NCI-H2107 (cell line): ENCODE data around the gene ABCC5.
A peak's percentile ranks its signal among the peaks of the same experiment; 100 is the strongest.
"Not testable (repeated sequence)": the region's sequence is repeated elsewhere in the genome, so short reads cannot be mapped to it uniquely, and the experiment has no call there.

Experiments used
- DNase-seq: peaks from one replicate; lab custom pipeline; 2025; lab: John Stamatoyannopoulos, UW

ABCC5 gene

DNA sequence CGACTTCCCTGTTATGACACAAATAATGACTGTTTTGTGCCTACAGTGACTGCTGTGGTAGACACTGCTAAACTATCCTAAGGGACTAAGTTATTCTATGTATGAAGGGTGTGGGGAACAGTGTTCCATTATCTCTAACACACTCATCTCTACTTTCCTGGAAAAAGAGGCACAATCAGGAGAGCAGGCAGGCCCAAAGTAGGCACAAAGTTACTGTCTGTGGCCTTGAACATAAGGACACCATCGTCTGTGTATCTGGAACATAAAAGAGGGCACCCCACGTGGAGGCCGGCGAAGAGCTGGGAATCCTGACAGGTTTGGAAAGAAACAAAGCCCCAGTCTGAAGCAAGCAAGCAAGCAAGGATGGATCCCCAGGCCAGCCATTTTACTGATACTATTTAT is 1.5 kb downstream of the ABCC5 start:
- no peak for DNase-seq

- DNase-seq, result peak; percentile 50
Measured at GRCh38 chr3:184015381-184016019, 2.2 kb downstream of the ABCC5 start.

GRCh38 chr3:184011937-184012889 is 5.5 kb downstream of the ABCC5 start:
- no peak for DNase-seq

DNA sequence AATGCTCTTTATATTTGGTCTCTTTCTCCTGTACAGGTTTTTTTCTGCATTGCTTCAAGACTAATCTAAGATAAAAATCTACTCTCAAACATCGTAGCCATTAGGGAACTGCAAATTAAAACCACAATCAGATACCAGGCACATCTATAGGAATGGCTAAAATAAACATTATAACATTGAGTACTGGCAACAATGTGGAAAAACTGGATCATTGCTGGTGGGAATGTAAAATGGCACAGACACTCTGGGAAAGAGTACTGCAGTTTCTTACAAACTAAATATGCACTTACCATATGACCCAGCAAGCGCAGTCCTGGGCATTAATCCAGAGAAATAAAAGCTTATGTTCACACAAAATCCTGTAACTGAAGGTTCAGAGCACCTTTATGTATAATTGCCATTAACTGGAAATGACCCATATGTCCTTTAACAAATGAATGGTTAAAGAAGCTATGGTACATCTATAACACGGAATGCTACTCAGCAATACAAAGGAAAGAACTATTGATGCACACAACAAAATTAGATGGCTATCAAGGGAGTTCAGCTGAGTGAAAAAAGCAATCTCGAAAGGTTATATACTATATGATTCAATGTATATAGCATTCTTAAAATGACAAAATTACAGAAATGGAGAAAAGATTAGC is 6.3 kb downstream of the ABCC5 start:
- DNase-seq, result no peak

- DNase-seq, result no peak
Measured at GRCh38 chr3:184008161-184008560, 9.5 kb downstream of the ABCC5 start.

DNA sequence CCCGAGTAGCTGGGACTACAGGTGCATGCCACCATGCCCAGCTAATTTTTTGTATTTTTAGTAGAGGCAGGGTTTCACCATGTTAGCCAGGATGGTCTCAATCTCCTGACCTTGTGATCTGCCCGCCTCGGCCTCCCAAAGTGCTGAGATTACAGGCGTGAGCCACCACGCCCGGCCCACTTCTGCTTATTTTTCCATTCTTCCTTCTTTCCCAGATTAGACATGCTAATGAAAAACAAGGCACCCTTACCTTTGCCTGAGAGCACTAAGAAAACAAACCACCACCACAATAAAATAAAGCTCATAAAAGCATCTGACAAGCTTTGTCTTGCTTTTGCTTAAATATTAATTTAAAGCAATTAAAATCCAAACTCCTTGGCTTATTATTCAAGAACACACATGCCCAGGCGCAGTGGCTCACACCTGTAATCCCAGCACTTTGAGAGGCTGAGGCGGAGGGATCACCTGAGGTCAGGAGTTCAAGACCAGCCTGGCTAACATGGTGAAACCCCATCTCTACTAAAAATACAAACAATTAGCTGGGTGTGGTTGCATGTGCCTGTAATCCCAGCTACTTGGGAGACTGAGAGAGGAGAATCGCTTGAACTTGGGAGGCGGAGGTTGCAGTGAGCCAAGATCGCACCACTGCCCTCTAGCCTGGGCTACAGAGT is 10.4 kb downstream of the ABCC5 start:
- DNase-seq, result not testable (repeated sequence)

GRCh38 chr3:184005941-184006507 is 11.7 kb downstream of the ABCC5 start:
- peak; percentile 99 for DNase-seq

DNA sequence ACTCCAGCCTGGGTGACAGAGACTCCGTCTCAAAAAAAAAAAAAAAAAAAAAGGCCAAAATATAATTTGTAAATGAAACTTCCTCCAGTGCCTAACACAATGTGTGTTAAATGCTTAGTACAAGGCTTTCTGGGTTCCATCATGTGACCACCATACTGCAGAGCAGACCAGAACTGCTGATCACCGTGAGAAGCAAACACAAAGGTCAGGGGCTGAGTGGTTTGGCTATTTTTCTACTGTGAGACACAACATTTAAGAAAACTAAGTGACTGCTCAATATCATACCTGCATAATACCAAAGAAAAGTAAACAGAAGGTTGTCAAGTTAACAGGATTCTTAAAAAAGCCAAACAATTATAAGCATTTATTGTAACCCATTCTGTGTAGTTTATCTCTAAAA is 13.2 kb downstream of the ABCC5 start:
- no peak for DNase-seq

GRCh38 chr3:184003187-184003967 is 14.3 kb downstream of the ABCC5 start:
- no peak for DNase-seq

GRCh38 chr3:184002469-184002868 is 15.2 kb downstream of the ABCC5 start:
- no peak for DNase-seq

DNA sequence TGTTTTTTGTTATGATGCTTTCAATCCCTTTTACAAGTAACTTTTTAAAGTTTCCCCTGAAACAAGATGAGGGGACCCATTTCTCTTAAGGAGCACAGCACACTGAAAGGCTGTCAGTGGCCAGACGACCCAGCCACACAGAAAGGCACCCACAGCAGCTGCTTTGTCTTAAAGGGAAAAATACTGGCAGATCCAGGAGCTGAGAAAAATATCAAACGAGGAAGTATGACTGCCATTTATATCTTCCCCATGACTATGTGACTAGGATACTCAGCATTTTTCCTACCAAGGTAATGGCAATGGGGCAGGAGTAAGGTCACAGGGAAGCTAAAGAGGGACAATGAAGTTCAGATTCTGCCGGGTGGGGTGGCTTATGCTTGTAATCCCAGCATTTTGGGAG is 15.9 kb downstream of the ABCC5 start:
- no peak for DNase-seq

GRCh38 chr3:183991403-183991802 is 26.3 kb downstream of the ABCC5 start:
- DNase-seq, result no peak

- DNase-seq, result no peak
Measured at GRCh38 chr3:183988216-183988790, 29.4 kb downstream of the ABCC5 start.

DNA sequence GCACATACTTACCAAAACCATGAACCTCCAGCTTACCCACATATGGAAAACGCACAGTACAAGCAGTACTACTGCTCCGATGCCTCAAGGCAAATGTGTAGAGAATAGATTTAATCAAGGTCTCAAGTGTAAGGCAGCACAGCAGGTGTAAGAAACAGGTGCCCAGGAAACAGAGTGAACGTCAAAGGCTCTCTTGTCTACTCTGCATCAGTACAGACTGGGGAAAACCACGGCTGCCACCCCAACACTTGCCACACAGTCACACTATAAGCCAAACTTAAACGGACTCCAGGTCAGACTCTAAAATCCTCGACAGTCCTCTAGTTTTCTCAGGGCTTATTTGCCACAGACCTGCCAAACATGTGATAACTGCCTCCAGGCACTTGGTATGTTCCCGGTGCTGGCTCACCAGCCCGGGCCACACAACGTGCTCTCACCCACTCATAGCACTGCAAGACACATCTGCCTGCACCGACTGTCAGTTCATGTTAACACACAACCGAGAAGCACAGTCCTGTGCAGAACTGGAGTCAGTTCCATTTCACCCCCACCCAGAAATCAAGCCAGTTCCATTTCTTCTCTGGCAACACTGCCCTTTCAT is 30.6 kb downstream of the ABCC5 start:
- DNase-seq, result no peak

DNA sequence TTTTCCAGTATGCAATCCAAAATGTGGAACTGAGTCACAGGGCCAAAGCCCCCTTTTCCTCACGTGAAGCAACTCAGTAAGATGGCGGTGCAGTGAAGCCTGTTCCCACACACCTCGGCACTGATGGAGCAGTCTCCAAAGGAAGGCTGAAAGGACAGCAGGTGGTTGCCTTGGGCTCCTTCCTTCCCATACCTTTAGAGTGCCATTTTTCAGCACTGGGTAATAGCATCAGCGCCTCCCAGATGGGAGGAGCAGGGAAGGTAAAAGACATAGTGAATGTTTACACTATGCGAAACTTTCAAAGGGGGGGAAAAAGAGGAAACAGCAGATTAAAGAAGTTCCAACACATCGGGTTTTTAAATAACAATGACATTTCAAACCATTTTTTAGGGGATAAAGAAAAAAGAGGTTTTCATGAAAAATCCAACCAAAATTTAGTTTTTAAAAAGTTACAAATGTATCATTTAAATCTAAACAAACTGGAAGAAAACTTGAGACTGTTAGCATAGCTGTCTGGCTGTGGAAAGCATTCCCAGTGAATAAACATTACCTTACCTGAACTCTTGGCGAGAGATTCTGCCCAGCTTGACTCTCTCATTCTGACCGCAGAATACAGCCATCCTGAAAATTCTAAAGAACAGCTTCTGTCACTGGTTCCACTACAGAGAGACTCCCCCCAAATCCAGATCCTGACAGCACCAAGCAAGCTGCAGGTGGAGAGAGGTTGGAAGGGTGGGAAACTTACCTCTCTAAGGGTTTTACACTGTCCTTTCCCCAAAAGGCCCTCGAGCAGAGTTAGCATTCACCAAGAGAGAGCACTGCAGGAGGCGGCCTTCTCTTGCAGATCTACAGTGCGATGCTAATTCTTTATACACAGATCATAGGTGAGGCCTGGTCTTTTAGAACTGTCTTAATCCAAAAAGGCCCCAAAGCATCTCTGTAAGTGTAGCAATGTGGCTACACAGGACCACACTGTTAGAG is 32.6 kb downstream of the ABCC5 start:
- DNase-seq, result no peak

GRCh38 chr3:183984127-183984740 is 33.5 kb downstream of the ABCC5 start:
- DNase-seq, result no peak

GRCh38 chr3:183981990-183982644 is 35.6 kb downstream of the ABCC5 start:
- DNase-seq, result no peak

DNA sequence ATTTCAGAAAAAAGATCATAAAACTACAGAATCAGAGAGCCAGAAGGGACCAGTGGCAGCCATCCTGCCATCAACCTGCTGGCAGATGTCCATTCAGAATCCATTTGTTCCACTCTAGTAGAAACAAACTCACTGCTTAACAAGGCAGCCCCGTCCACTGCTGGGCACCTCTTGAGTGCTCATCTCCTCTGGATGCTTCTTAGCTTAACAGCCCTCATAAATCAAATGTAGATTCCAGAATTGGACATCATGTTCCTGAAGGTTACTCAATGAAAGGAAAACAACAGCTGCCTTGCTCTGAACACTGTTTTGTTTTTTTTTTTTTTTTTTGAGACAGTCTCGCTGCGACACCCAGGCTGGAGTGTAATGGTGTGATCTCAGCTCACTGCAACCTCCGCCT is 37.3 kb downstream of the ABCC5 start:
- no peak for DNase-seq
